Stimulated activated naive CD4-positive, alpha-beta T cell (primary cell): ENCODE results near the gene SDCCAG8.
A peak's percentile ranks its signal among the peaks of the same experiment; 100 is the strongest.

Source experiments
- DNase-seq, 6 experiments: peaks; one replicate each; lab custom pipeline; 2025; lab: John Stamatoyannopoulos, UW

The SDCCAG8 gene

GRCh38 chr1:243281672-243282071, 25.8 kb downstream of the SDCCAG8 start:
- no peak for DNase-seq

GRCh38 chr1:243286409-243287122, 30.7 kb downstream of the SDCCAG8 start:
- peak in 1 of 6 experiments; percentile 18 for DNase-seq

DNA sequence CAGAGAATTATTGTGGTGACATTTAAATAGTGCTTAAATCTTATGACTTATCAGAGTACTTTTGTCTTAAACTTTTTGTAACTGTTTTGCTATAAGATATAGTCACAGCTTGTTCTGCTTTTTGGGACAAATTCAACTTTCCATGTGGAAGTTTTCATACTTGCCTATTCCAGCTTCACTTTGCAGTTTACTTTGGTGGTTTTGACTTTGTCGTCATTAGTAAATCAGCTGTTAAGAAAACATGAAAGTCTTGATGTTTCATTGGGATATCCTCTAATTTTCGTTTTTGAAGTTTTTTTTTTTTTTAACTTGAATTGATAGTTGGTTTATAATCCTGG, 31.3 kb downstream of the SDCCAG8 start:
- DNase-seq: no peak

DNA sequence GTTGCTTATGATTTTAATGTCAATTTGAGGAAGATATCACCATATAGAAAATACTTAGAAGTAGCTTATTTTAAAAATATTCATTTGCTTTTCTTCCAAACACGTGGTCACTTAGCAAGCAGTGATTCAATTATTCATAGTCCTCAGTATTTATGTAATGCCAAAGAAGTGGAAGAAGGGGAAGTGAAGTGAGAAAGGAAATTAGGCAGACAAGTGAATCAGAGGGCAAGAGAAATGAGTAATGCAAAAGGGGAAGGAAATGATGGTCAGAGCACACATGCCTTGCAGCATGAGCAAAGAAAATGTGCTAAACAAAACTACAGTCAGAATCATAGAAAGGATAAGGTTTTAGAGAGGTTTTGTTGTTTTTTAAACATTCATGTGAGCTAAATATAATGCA, 31.8 kb downstream of the SDCCAG8 start:
- DNase-seq: no peak

- no peak for DNase-seq
These were observed 32.2 kb downstream of the SDCCAG8 start for GRCh38 chr1:243288062-243288461.

DNA sequence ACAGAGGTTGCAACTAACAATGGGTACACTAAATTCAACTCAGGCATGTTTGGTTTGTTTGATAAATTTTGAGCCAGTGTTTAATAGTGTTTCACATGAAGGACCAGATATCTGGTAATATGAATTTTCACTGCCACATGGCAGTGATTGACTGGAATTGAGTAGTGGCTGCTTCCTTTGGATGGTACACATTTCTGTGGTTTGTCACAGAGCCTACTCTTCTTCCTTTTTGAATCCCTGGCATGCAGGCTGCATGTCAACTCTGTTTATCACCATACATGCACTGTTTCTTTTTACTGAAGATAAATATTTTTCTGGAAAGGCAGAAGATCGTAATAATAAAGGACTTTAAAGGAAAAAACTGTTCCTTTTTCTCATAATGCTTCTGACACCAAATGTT, 35.5 kb downstream of the SDCCAG8 start:
- DNase-seq: no peak

DNA sequence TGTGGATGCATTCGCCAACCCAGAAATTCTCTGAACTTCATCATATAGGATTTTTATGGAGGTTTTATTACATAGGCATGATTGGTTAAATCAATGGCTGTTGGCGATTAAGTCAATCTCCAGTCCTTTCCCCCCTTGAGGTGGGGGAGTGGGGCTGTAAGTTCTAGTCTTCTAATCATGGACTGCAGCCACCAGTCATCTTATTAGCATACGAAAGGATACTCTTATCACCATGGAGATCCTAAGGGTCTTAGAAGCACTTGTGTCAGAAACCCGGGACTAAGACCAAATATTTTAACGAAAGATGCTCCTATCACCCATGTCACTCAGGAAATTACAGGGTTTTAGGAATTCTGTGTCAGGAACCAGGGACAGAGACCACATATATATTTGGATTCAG, 36.3 kb downstream of the SDCCAG8 start:
- DNase-seq: no peak

GRCh38 chr1:243293941-243294722, 38.3 kb downstream of the SDCCAG8 start:
- no peak for DNase-seq

DNA sequence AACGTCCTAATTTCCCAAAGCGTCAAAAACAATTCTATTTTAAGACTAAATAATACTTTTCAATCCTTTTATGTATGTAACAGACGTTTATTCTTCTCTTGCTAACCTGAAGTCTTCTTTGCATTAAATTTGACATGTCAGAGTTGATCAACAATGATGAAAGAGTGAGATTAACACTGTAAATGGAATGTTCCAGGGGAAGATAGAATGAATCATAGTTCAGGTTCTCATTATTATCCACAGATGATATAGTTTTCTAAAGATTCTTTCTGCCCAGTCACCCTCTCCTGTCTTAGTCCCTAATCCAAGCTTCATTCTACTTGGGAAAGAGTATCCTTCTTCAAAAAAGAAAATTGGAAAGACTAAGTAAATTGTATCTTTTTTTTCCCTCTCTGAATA, 38.9 kb downstream of the SDCCAG8 start:
- DNase-seq: no peak

- no peak for DNase-seq
These were observed 43.2 kb downstream of the SDCCAG8 start for GRCh38 chr1:243299069-243299468.

GRCh38 chr1:243301059-243301458, 45.2 kb downstream of the SDCCAG8 start:
- DNase-seq: no peak

DNA sequence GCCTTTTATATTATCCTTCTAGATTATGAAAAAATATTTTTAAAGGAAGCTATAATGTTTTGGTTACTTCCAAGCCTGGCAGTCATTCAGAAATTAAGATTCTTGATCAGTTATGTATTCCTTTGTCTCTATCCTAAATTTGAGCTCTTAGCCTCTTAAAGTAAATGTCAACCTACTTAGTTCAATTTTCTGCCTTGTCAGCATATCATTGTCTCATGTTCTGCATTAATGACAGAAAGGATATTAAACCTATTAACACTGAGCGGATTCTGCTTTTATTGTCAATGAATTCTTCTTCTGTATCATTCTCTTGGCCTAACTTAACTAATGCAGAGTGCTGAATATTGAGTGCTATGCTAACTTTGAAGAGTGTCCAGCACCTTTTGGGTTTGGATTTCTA, 56.0 kb downstream of the SDCCAG8 start:
- DNase-seq: no peak

DNA sequence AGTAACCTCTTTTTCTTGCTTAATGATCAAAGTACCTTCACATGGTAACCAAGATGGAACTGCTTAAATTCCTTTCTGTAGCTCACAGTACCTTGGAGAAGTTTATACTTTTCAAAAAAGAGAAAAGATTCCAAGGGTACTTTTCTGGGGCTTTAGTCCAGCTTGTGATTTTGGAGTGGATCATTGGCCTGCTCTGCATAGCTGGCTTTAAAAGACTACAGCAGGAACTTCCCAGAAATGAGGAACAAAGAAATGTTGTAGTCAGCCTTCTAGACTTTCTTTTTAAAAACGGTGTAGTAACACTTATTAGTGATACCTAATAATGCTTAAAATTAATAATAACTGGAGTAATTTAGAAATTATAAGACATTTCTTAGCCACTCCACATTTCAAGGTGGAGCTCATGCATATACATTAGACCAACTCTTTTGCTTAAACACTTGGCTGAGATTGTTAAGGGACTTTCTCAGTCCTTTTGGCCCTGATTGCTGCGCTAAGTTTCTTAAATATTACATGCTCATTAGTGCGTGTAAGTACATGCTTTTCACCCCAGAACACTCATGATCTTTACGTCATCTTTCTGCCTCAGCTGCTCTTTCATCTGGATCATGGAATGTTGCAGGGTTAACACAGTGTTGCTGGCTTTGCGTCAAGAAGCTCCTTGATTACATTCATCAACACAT, 57.3 kb downstream of the SDCCAG8 start:
- no peak for DNase-seq

DNA sequence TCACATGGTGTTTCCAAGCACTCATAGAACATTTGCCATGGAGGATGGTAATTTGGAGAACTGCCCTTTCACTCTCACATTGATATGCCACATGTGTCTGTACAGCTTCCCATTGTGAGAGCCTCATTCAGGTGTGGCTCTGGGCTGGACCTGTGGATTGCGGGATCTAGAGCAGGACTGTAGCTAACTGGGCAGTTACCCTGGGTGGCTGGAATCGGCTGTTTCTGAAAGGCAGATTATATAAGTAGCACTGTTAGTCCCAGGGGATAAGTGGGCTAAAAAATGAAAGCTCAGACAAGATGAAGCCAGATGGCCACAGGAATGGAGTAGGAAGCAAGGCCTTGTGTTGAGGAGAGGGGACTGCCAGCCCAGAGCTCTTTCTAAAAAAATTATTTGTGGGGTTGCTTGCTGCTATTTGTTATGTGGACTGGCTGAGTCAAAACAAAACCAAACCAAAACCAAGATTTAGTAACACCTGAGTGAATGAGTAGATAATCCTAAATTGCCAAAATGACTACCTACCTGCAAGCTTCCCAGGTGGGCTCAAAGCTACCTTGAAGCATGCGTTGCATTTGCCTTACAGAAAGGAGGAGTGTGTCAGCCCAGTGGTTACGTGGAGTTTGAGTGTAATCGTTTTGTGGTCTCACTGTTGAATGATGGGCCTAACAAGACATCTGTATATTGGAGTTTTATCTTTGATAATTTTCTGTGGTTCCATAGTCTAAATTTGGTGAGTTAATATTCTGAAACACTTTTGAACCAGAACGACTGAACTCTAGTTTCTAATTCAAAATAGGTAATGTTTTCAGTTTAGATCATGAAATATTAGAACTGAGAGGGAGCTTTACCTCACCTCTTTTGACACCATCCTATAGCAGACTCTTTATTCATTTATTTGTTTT, 58.0 kb downstream of the SDCCAG8 start:
- no peak for DNase-seq

GRCh38 chr1:243315455-243315854, 59.6 kb downstream of the SDCCAG8 start:
- no peak for DNase-seq

DNA sequence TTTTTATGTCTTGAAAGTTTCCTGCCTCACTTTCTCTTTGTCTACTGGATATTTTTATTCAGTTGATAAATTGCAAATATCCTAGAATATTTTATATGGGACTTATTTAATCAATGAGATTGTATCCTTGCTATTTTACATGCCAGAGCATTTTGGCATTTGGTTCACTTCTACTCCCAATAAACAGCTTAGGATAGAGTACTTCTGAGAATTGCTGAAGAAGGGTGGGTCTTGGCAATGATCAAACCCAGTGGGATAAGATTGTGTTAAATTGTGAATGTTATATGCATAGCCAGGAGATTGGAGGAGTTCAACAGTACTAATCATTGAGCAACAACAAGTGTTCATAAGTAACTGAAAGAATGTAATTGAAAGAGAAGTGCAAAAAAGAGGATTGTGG, 60.1 kb downstream of the SDCCAG8 start:
- no peak for DNase-seq

- no peak for DNase-seq
These were observed 60.6 kb downstream of the SDCCAG8 start for GRCh38 chr1:243316366-243316989.

DNA sequence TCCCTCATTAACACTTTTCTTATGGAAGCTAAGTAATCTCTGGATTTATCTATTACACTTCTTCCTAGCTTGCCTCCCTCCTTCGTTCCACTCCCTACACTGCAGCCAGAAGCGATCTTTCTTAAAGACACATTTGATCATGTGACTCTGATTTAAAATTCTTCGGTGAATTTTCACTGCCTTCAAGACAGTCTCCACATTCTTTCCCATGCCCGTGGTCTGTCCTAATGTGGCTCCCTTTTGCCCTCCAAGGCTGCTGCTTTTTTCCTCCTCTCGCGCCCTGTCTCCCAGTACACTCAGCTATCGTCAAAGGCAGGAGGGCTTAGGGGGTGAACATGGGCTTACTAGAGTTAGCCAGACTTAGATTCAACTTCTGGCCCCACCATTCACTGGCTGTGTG, 64.4 kb downstream of the SDCCAG8 start:
- no peak for DNase-seq

DNA sequence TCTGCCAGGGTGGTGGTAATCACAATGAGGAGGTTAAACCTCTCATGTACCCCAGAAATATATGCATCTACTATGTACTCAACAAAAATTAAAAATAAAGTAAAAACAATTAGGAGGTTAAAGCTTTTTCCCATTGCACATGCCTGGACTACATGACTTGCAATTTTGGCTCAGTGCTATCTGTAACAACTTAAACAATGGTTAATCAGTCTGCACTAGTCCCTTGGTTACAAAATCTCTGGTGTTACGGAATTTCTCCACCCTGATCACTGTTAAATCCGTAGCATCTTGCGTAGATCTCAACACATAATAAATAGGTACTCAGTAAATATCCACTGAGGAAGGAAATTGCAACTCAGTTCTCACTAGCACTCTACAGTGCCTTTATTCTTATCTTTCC, 66.5 kb downstream of the SDCCAG8 start:
- DNase-seq: no peak

DNA sequence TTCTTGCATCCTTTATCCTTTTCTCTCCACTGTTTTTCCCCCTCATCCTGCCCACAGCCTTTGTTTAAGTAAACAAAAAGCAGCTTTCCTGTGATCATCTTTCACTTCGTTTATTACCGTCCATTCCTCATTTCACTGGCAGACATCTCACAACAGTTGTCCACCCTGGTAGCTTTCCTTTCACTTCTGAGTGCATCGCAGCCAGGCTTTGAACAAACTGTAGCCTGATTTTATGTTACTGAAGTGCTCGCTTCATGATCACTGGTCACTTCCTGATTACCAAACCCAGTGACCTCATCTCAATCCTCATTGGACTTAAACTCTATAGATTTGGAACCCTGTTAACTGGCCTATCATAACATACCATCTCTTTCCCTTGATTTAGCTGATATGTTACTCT, 67.7 kb downstream of the SDCCAG8 start:
- DNase-seq: no peak

GRCh38 chr1:243325305-243325890, 69.6 kb downstream of the SDCCAG8 start:
- DNase-seq: peak in 2 of 6 experiments; percentile 47 to 63
